Measurements from ENCODE around the gene RCVRN. TPM values are rescaled to one million over a fixed set of nuclear protein-coding genes. Genes with fewer than 3 reads are reported as not detected.

RCVRN gene
- total RNA-seq = not detected in 2 replicates

GRCh38 chr17:9905078-9905415 lies at the start of gene RCVRN:
Gene RCVRN (minus strand): TSS chr17:9905271. CDS start chr17:9905180, 91 bp downstream.

Other genes starting within 250 kb of the RCVRN start
- gene DHRS7C, start 113.7 kb downstream of the RCVRN start, total RNA-seq = not detected in 2 replicates
- gene GSG1L2, start 83.2 kb downstream of the RCVRN start, total RNA-seq = not detected in 2 replicates
- gene GLP2R, start 79.3 kb downstream of the RCVRN start, total RNA-seq = not detected in 2 replicates